Astrocyte of the hippocampus (primary cell): ENCODE results near the gene GJA9.

ENCODE experiments used
- DNase-seq: peaks from one replicate; pipeline ENCODE4 v3.0.0; 2011; ENCODE audit warnings: low read depth, low spot score

Gene GJA9

DNA sequence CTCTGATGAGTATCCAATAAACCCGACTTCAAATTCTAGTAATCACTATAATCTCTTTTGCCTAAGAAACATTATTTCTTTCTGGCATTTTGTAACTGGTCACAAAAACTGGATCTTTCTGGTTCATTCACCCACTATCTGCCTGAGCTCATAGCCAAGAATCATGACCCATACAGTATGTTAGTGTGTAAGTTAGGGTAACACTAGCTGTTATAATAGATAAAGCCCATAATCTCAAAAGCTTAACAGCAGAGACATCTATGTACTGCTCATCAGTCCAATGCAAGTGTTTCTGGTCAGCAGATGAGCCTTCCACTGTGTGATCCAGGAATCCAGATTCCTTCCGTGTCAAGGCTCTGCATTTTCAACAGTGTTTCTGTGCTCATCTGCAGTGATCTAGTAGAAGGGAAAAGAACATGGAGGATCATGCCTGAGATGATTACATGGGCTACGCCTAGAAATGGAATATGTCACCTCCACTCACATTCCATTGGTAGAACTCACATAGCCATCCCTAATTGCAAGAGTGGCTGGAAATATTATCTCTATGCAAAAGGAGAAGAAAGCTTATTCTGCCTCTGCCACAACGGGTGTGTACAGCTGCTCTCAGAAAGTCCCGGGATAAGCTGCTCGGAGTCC is 49.5 kb downstream of the GJA9 start:
- DNase-seq = no peak

DNA sequence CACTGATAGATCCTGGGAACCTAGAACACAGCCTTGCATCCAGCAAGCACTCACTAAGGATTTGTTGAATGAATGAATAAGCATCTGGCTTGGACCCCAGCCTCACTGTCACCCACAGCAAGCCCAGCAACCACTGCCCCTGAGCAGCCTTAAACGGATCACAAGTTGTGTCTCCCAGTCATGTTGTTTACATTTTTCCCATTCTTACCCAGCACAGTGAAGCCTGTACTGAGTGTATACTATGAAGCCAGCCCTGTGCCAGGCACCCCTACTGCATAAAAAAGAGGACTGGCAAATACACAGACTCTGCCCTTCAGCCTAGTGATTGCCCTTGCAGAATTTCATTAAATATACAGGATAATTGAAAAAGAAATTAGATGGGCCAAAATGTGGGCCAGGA is 52.0 kb downstream of the GJA9 start:
- DNase-seq = no peak

DNA sequence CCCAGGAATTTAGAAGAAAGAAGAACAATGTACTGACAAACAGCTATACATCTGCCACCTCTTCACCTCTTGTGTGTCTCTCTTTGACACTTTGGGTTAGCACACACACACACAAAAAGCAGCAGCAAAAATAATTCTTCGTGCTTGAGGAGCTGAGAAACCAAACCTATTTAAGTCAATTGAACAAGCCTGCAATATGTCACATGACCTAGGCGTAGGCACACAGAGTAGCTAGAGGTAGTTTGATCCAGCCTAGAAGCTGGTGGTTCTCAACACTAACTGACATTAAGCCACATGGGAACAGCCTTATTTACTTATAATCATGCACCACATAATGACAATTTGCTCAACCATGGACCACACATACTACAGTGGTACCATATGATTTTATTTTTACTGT is 54.1 kb downstream of the GJA9 start:
- DNase-seq = no peak

DNA sequence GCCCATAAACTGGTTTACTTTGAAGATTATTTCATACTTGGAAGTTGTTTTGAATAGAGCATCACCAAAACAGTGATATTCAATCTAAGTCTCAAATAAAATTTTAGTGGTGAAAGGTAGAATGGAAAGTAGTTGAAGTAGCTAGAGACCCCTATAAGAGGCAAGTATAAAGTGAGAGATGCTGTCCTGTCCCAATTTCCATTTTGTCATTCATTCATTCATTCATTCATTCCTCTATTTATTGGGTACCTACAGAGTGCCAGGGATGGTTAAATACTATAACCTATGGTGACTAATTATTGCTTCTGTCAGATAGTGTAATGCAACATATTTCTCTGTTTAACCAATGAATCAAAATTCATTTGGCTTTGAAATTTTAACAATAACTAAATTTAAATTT is 54.5 kb downstream of the GJA9 start:
- no peak for DNase-seq

DNA sequence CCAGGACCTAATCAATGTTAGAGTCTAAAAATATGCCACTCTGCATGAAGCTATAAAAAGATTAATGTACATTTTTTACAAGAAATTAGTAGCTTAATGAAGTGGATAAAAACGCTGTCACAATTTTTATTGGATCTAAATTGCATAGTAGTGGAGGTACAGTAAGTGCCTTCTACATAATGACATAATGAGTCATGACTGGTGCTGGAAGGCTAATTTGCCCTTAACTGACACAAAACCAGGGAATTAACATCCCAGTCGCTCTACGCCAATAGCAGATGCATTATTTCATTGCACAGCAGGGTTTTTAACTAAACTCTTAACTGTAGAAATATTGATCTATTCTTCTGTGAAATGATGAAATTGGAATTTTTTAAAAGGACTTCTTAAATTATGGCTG is 55.1 kb downstream of the GJA9 start:
- DNase-seq = peak; percentile 38
